K562 treated with DMSO at 1 percent for 24 hours (cell line): ENCODE measurements around the gene RFK. TPM values are rescaled to one million over a fixed set of nuclear protein-coding genes. Genes with fewer than 3 reads are reported as not detected.

ENCODE experiments used
- total RNA-seq: library from RNA; unstranded; fragments of 300-600 nt; gene quantifications from 2 replicates; pipeline ENCODE4 v1.2.3, GENCODE V29; 2022; ENCODE audit warnings: low read depth; ENCODE audit not compliant: insufficient read depth

Gene RFK
- 28.8 and 33.3 TPM in 2 replicates for total RNA-seq

DNA sequence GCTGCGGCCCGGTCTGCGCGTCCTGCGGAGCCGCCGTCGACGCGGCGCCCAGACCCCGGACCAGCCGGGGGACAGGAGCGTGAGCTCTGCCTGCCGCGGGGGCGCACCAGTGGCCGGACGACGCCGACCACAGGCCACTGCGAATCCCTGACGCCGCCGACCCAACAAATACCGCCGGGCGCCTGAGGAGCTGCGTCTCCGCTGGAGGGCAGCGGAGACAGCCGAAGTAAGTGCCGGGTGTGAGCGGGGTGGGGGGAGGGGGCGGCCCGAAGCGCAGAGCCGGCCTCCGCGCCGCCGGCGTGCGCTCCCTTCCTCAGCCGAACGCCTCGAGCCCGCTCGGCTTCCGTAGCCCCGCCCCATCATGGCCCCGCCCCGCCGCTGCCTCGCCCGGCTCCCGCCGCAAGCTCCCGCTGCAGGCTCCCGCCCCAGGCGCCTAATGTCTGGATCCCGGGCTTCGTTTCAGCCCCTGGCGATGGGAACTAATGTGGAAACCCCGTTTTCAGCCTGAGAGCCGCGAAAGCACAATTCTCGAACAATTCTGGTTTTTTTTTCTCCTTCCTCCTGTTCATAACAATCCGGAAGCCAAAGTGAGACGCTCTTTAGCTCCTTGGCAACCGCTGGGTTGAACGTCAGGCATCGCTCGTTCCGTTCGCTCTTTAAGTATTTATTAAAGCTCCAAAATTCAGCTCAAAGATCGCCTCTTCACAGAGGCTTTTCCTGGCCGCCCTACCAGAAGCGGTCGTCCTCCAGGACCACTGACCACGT, at the start of gene RFK:
RFK (minus strand) TSS at position 232 of the 765 bp plus-strand sequence. CDS start 255 bp downstream, outside the sequence.

Other genes with a start within 250 kb of the RFK start
- gene GCNT1, start 64.8 kb upstream of the RFK start, total RNA-seq = 0.23 and 0.47 TPM in 2 replicates